Measurements from ENCODE around the gene ALG8. TPM values are rescaled to one million over a fixed set of nuclear protein-coding genes. Genes with fewer than 3 reads are reported as not detected.

Gene ALG8
- total and polyA plus RNA-seq, 2 experiments from 2014 or later, result 41.6 to 57.2 TPM

GRCh38 chr11:78163828-78164227 is 24.4 kb upstream of the ALG8 start:
- in situ Hi-C loops (cut with MboI), result no loop called here
- Histone ChIP-seq H3K9me3 (ENCODE audit: low read depth) (no peaks in the 10 kb centered on the region), H4K20me1 (ENCODE audit: insufficient read depth) (no peaks in the 10 kb centered on the region), H3K4me1 (ENCODE audit: insufficient read depth) (peaks cover 7% of the 10 kb centered on the region), H3K4me3 (no peak overlapping the region), H3F3A (ENCODE audit: insufficient read depth) (0 out of 2 replicates have a peak, but pooled peaks cover 6% of the 10 kb centered on the region), H2AFZ (no peak overlapping the region), H3K36me3 (ENCODE audit: low read depth) (no peaks in the 10 kb centered on the region), H3K4me2 (ENCODE audit: unreplicated experiment) (no peak overlapping the region), H3K9ac (no peak overlapping the region), H3K27me3 (replicated peaks; ENCODE audit: insufficient read depth) (no peaks in the 10 kb centered on the region), H3K9me2 (ENCODE audit: insufficient read depth) (no peaks in the 10 kb centered on the region), H3K79me2 (ENCODE audit: insufficient read depth) (no peaks in the 10 kb centered on the region), H3K27ac (no peak overlapping the region)
- DNase-seq, result no peak
- TF ChIP-seq EZH2phosphoT487 (IDR thresholded peaks at IDR 0.05; ENCODE audit: insufficient read depth, low read depth), result no peak
- 68 to 70% methylated on average over 2 of the region's 2 CpGs for WGBS, 2 experiments (ENCODE audit: low coverage in 1 of 2, low lambda C conversion rate in 2 of 2, missing lambda C conversion rate in 2 of 2)

- DNase-seq, result no peak
- WGBS, 2 experiments (ENCODE audit: low coverage in 1 of 2, low lambda C conversion rate in 2 of 2, missing lambda C conversion rate in 2 of 2), result 38 to 39% methylated on average over 5 of the region's 5 CpGs
- H3K4me1 ChIP-seq (ENCODE audit: insufficient read depth), result no peaks in the 10 kb centered on the region
Observed at GRCh38 chr11:78161962-78162371, 22.5 kb upstream of the ALG8 start.

GRCh38 chr11:78161346-78161745 is 21.9 kb upstream of the ALG8 start:
- in situ Hi-C loops (cut with MboI), result no loop called here
- Histone ChIP-seq H2AFZ (no peak overlapping the region), H3K9me3 (ENCODE audit: low read depth) (no peaks in the 10 kb centered on the region), H3F3A (ENCODE audit: insufficient read depth) (no peaks in the 10 kb centered on the region), H3K79me2 (ENCODE audit: insufficient read depth) (no peaks in the 10 kb centered on the region), H3K4me3 (no peak overlapping the region), H3K4me2 (ENCODE audit: unreplicated experiment) (no peak overlapping the region), H3K36me3 (ENCODE audit: low read depth) (no peaks in the 10 kb centered on the region), H4K20me1 (ENCODE audit: insufficient read depth) (no peaks in the 10 kb centered on the region), H3K4me1 (ENCODE audit: insufficient read depth) (no peaks in the 10 kb centered on the region), H3K9ac (no peak overlapping the region), H3K9me2 (ENCODE audit: insufficient read depth) (no peaks in the 10 kb centered on the region), H3K27ac (no peak overlapping the region), H3K27me3 (replicated peaks; ENCODE audit: insufficient read depth) (no peaks in the 10 kb centered on the region)
- TF ChIP-seq EZH2 (IDR thresholded peaks at IDR 0.05; ENCODE audit: insufficient read depth, poor library complexity, severe bottlenecking) (no peak), EZH2phosphoT487 (IDR thresholded peaks at IDR 0.05; ENCODE audit: insufficient read depth, low read depth) (no peak)
- 100% methylated on average over 2 of the region's 2 CpGs for WGBS, 2 experiments (ENCODE audit: low coverage in 1 of 2, low lambda C conversion rate in 2 of 2, missing lambda C conversion rate in 2 of 2)
- no peak for DNase-seq

More at GRCh38 chr11:78161962-78162371, 22.5 kb upstream of the ALG8 start:
- Histone ChIP-seq H3K79me2 (ENCODE audit: insufficient read depth) (no peaks in the 10 kb centered on the region), H4K20me1 (ENCODE audit: insufficient read depth) (no peaks in the 10 kb centered on the region), H2AFZ (no peak overlapping the region), H3F3A (ENCODE audit: insufficient read depth) (no peaks in the 10 kb centered on the region), H3K27me3 (replicated peaks; ENCODE audit: insufficient read depth) (no peaks in the 10 kb centered on the region), H3K4me2 (ENCODE audit: unreplicated experiment) (no peak overlapping the region), H3K9ac (no peak overlapping the region), H3K4me3 (no peak overlapping the region), H3K9me3 (ENCODE audit: low read depth) (no peaks in the 10 kb centered on the region), H3K36me3 (ENCODE audit: low read depth) (no peaks in the 10 kb centered on the region), H3K27ac (no peak overlapping the region), H3K9me2 (ENCODE audit: insufficient read depth) (no peaks in the 10 kb centered on the region)
- TF ChIP-seq EZH2phosphoT487 (IDR thresholded peaks at IDR 0.05; ENCODE audit: insufficient read depth, low read depth), result no peak
- no peak for TF ChIP-seq EZH2 (IDR thresholded peaks at IDR 0.05; ENCODE audit: insufficient read depth, poor library complexity, severe bottlenecking)
- in situ Hi-C loops (cut with MboI), result no loop called here

GRCh38 chr11:78160557-78160956 is 21.1 kb upstream of the ALG8 start:
- Histone ChIP-seq H4K20me1 (ENCODE audit: insufficient read depth) (no peaks in the 10 kb centered on the region), H3K27me3 (replicated peaks; ENCODE audit: insufficient read depth) (no peaks in the 10 kb centered on the region), H2AFZ (no peak overlapping the region), H3K9me2 (ENCODE audit: insufficient read depth) (no peaks in the 10 kb centered on the region), H3K79me2 (ENCODE audit: insufficient read depth) (no peaks in the 10 kb centered on the region), H3K36me3 (ENCODE audit: low read depth) (no peaks in the 10 kb centered on the region), H3K4me2 (ENCODE audit: unreplicated experiment) (no peak overlapping the region), H3K27ac (no peak overlapping the region), H3K4me1 (ENCODE audit: insufficient read depth) (no peaks in the 10 kb centered on the region), H3K4me3 (no peak overlapping the region), H3K9me3 (ENCODE audit: low read depth) (no peaks in the 10 kb centered on the region), H3K9ac (no peak overlapping the region), H3F3A (ENCODE audit: insufficient read depth) (no peaks in the 10 kb centered on the region)
- 89 to 91% methylated on average over 1 of the region's 1 CpG for WGBS, 2 experiments (ENCODE audit: low coverage in 1 of 2, low lambda C conversion rate in 2 of 2, missing lambda C conversion rate in 2 of 2)
- in situ Hi-C loops (cut with MboI), result no loop called here
- no peak for DNase-seq
- no peak for TF ChIP-seq EZH2phosphoT487 (IDR thresholded peaks at IDR 0.05; ENCODE audit: insufficient read depth, low read depth)
- no peak for TF ChIP-seq EZH2 (IDR thresholded peaks at IDR 0.05; ENCODE audit: insufficient read depth, poor library complexity, severe bottlenecking)

Data from GM23248 (cell line).